Measurements from ENCODE around the gene RADX. TPM values are rescaled to one million over a fixed set of nuclear protein-coding genes. Genes with fewer than 3 reads are reported as not detected.

Gene RADX
- polyA plus RNA-seq, 1 of the 3 experiments (the other 2 are of a cell fraction) = not detected

GRCh38 chrX:106684207-106684606, 72.4 kb downstream of the RADX start:
- 2% methylated on average over 4 of the region's 4 CpGs for WGBS (ENCODE audit: low lambda C conversion rate)
- H3K4me1 ChIP-seq (ENCODE audit: control insufficient read depth in 1 of 2, insufficient read depth in 2 of 2, low read depth in 1 of 2, low read length in 1 of 2) = no peaks in the 10 kb centered on the region
- peaks cover 8% of the 10 kb centered on the region; the same call in 1 of the 2 replicates for H3K27me3 ChIP-seq (ENCODE audit: insufficient read depth)
- H3K9me2 ChIP-seq = no peaks in the 10 kb centered on the region; the same call in 1 of the 2 replicates
- no peak for TF ChIP-seq TEAD4 (IDR thresholded peaks at IDR 0.05; ENCODE audit: borderline replicate concordance, insufficient read depth)
- no peak for TF ChIP-seq MAX (IDR thresholded peaks at IDR 0.05; ENCODE audit: low read depth)
- no peak for TF ChIP-seq EZH2phosphoT487 (IDR thresholded peaks at IDR 0.05; ENCODE audit: borderline replicate concordance, low read depth)
- no peak for TF ChIP-seq ELF1 (IDR thresholded peaks at IDR 0.05)
- TF ChIP-seq GABPA (IDR thresholded peaks at IDR 0.05; ENCODE audit: low read depth) = no peak
- TF ChIP-seq MXI1 (IDR thresholded peaks at IDR 0.05; ENCODE audit: low read depth, low read length) = no peak
- TF ChIP-seq USF1 (IDR thresholded peaks at IDR 0.05; ENCODE audit: borderline replicate concordance, low read depth) = no peak
- TF ChIP-seq FOXM1 (IDR thresholded peaks at IDR 0.05; ENCODE audit: low read depth) = no peak
- no peak for TF ChIP-seq RCOR1 (IDR thresholded peaks at IDR 0.05; ENCODE audit: low read length)
- TF ChIP-seq CHD2 (IDR thresholded peaks at IDR 0.05; ENCODE audit: low read length, partially characterized antibody) = no peak
- no peak for TF ChIP-seq USF2 (IDR thresholded peaks at IDR 0.05; ENCODE audit: borderline replicate concordance, low read depth, low read length)
- TF ChIP-seq RAD21 (IDR thresholded peaks at IDR 0.05; ENCODE audit: low read length) = no peak
- no peak for TF ChIP-seq CTCF (IDR thresholded peaks at IDR 0.05)
- TF ChIP-seq POLR2AphosphoS5 (IDR thresholded peaks at IDR 0.05; ENCODE audit: low read depth, low read length) = no peak
- TF ChIP-seq YY1 (IDR thresholded peaks at IDR 0.05; ENCODE audit: low read depth) = no peak
- TF ChIP-seq TAF1 (IDR thresholded peaks at IDR 0.05; ENCODE audit: borderline replicate concordance, low read depth, low read length) = no peak
- TF ChIP-seq TCF12 (IDR thresholded peaks at IDR 0.05) = no peak
- no peak for TF ChIP-seq EP300 (IDR thresholded peaks at IDR 0.05; ENCODE audit: borderline replicate concordance in 1 of 2, low read depth in 1 of 2, low read length in 1 of 2)
- TF ChIP-seq IRF3 (IDR thresholded peaks at IDR 0.05; ENCODE audit: low read depth, low read length) = no peak
- TF ChIP-seq NFIC (IDR thresholded peaks at IDR 0.05; ENCODE audit: borderline replicate concordance) = no peak
- no peak overlapping the region for H3K4me3 ChIP-seq (ENCODE audit: low read depth in 2 of 2, low read length in 1 of 2)
- H3F3A ChIP-seq (replicated peaks; ENCODE audit: insufficient read depth) = no peaks in the 10 kb centered on the region
- ChIA-PET CTCF (no interaction called here), POLR2A (no interaction called here)
- H3K79me2 ChIP-seq (ENCODE audit: insufficient read depth) = no peaks in the 10 kb centered on the region
- H4K20me1 ChIP-seq (ENCODE audit: insufficient read depth) = no peaks in the 10 kb centered on the region
- no peak overlapping the region for H3K27ac ChIP-seq (ENCODE audit: low read depth in 2 of 2, low read length in 1 of 2)
- no peak overlapping the region for H3K9ac ChIP-seq
- no peaks in the 10 kb centered on the region for H3K9me3 ChIP-seq
- no peak overlapping the region for H2AFZ ChIP-seq (ENCODE audit: low read depth)
- no peak overlapping the region for H3K4me2 ChIP-seq
- no peak for DNase-seq
- no peaks in the 10 kb centered on the region for H3K36me3 ChIP-seq (replicated peaks in 1 of 2; ENCODE audit: control insufficient read depth in 1 of 2, insufficient read depth in 2 of 2, low read length in 1 of 2)

All from SK-N-SH (cell line).